Measurements from ENCODE around the gene DHCR7. TPM values are rescaled to one million over a fixed set of nuclear protein-coding genes. Genes with fewer than 3 reads are reported as not detected.

The DHCR7 gene
- polyA plus RNA-seq, 1 donor = 29.4 TPM

DNA sequence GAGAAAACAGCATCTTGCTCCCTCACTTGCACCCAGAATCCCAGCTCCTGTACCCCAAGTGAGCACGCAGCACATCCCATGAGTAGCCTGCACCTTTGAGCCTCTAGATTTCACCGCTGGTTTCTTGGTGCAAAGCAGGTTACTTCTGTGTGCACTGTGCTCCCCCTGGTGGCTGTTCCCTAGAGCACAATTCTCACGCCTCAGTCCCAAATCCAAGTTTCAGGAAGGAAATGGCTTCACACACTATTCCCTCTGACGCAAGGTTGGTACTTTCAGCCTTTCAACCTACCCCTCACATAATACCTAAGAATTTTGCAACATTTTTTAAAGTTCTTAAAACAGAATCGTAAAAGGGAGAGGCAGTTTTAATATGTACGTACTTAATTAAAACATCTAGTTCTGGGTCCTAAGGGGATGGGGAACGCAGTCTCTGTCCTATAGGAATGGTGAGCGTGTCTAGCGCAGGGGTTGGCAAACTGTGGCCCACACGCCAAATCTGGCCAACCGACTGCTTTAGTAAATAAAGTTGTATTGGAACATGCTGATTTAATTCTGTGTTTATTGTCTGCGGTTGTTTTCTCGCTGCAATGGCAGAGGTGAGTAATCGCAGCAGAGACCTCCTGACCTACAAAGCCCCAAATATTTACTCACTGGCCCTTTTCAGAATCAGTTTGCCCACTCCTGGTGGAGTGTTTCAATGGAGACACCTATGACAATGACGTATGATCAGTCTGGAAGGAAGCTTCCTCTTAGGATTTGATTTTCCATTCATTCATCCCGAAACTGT, 27.5 kb downstream of the DHCR7 start:
- H3K4me3 ChIP-seq (ENCODE audit: low read length) = no peak overlapping the region
- 82% methylated on average over 5 of the region's 16 CpGs for WGBS (ENCODE audit: insufficient coverage, low lambda C conversion rate)
- H3K27me3 ChIP-seq (ENCODE audit: control insufficient read depth, insufficient read depth, low read length) = no peaks in the 10 kb centered on the region
- no peaks in the 10 kb centered on the region for H3K36me3 ChIP-seq (ENCODE audit: control insufficient read depth, insufficient read depth, low read length)
- no peak overlapping the region for H3K27ac ChIP-seq (ENCODE audit: low read length)
- peak; percentile 19 to 31 for DNase-seq
- no peaks in the 10 kb centered on the region for H3K4me1 ChIP-seq (ENCODE audit: control insufficient read depth, insufficient read depth, low read length)
- no peaks in the 10 kb centered on the region for H3K9me3 ChIP-seq (ENCODE audit: control insufficient read depth, low read depth, low read length)

DNA sequence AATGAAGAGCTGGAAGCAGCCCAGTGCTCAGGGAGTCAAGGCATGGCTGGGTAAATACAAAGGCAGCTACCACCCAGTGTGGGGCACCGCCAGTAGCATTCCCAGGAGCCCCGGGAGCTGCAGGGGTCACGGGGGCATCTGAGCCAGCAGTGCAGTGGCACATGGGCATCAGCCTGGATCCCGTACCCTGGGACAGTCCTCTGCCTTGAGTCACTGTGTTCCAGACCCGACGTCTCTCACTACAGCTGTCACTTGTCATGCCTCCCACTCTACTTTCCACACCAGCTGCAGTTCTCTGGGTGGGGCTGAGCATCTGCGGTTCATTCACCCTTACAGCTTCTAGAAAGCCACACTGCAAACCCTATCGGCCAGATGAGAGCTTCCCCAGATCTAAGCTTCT, 29.6 kb downstream of the DHCR7 start:
- no CpG with 5 or more reads among the region's 8 CpGs for WGBS (ENCODE audit: insufficient coverage, low lambda C conversion rate)
- no peaks in the 10 kb centered on the region for H3K4me1 ChIP-seq (ENCODE audit: control insufficient read depth, insufficient read depth, low read length)
- no peaks in the 10 kb centered on the region for H3K9me3 ChIP-seq (ENCODE audit: control insufficient read depth, low read depth, low read length)
- no peaks in the 10 kb centered on the region for H3K27me3 ChIP-seq (ENCODE audit: control insufficient read depth, insufficient read depth, low read length)
- H3K27ac ChIP-seq (ENCODE audit: low read length) = no peak overlapping the region
- no peak for DNase-seq
- no peaks in the 10 kb centered on the region for H3K36me3 ChIP-seq (ENCODE audit: control insufficient read depth, insufficient read depth, low read length)
- H3K4me3 ChIP-seq (ENCODE audit: low read length) = no peak overlapping the region

DNA sequence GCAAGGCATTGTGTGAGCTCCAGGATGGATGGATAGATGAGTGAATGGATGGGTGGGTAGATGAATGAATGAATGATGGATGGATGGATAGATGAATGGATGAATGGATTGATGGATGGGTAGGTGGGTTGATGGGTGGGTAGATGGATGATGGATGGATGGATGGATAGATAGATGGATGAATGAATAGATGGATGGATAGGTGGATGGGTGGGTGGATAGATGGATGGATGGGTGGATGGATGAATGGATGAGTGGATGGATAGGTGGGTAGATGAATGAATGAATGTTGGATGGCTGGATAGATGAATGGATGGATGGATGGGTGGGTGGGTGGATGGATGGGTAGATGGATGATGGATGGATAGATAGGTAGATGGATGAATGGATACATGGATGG, 33.5 kb downstream of the DHCR7 start:
- DNase-seq = no peak
- Histone ChIP-seq H3K36me3 (ENCODE audit: control insufficient read depth, insufficient read depth, low read length) (no peaks in the 10 kb centered on the region), H3K4me1 (ENCODE audit: control insufficient read depth, insufficient read depth, low read length) (no peaks in the 10 kb centered on the region), H3K9me3 (ENCODE audit: control insufficient read depth, low read depth, low read length) (no peaks in the 10 kb centered on the region), H3K27ac (ENCODE audit: low read length) (no peak overlapping the region), H3K4me3 (ENCODE audit: low read length) (no peak overlapping the region), H3K27me3 (ENCODE audit: control insufficient read depth, insufficient read depth, low read length) (no peaks in the 10 kb centered on the region)

DNA sequence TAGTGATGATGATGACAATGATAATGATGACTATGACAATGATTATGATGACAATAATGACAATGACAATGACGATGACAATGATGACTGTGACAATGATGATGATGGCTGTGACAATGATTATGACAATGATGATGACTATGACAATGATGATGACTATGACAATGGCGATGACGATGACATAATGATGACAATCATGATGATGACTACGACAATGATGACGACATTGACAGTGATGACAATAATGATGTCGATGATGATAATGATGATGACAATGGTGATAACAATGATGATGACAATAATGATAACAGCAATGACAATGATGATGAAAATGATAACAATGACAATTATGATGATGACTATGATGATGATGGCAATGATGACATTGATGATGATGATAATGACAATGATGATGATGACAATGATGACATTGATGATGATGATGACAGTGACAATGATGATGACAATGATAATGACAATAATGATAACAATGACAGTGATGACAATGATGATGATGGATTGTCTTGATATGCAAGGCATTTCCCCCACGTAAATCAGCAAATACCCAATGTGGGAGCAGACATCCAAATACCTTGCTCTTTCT, 37.7 kb downstream of the DHCR7 start:
- no peaks in the 10 kb centered on the region for H3K27me3 ChIP-seq (ENCODE audit: control insufficient read depth, insufficient read depth, low read length)
- no peaks in the 10 kb centered on the region for H3K9me3 ChIP-seq (ENCODE audit: control insufficient read depth, low read depth, low read length)
- H3K36me3 ChIP-seq (ENCODE audit: control insufficient read depth, insufficient read depth, low read length) = no peaks in the 10 kb centered on the region
- no peak overlapping the region for H3K27ac ChIP-seq (ENCODE audit: low read length)
- WGBS (ENCODE audit: insufficient coverage, low lambda C conversion rate) = 74% methylated on average over 5 of the region's 7 CpGs
- no peak for DNase-seq
- H3K4me1 ChIP-seq (ENCODE audit: control insufficient read depth, insufficient read depth, low read length) = no peaks in the 10 kb centered on the region
- H3K4me3 ChIP-seq (ENCODE audit: low read length) = no peak overlapping the region

DNA sequence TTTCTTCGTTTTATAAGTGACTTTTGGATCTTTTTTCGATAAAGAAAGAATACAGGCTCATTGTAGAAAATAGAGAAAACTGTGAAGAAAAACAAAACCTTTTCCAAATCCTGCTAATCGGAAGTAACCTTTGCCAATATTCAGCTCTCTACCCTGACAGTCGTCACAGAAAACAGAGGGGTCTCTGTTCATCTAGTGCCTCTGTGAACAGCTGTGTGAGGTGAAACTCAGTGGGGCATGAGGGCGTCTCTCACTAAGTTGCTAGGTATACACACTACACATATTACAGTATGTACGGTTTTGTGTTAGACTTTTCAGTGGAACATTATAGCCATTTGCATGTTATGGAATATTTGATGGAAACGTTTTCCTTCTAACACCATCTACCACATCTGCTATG, 39.4 kb downstream of the DHCR7 start:
- 85% methylated on average over 2 of the region's 7 CpGs for WGBS (ENCODE audit: insufficient coverage, low lambda C conversion rate)
- no peak overlapping the region for H3K27ac ChIP-seq (ENCODE audit: low read length)
- H3K4me1 ChIP-seq (ENCODE audit: control insufficient read depth, insufficient read depth, low read length) = no peaks in the 10 kb centered on the region
- no peaks in the 10 kb centered on the region for H3K36me3 ChIP-seq (ENCODE audit: control insufficient read depth, insufficient read depth, low read length)
- no peak for DNase-seq
- no peaks in the 10 kb centered on the region for H3K9me3 ChIP-seq (ENCODE audit: control insufficient read depth, low read depth, low read length)
- no peaks in the 10 kb centered on the region for H3K27me3 ChIP-seq (ENCODE audit: control insufficient read depth, insufficient read depth, low read length)
- H3K4me3 ChIP-seq (ENCODE audit: low read length) = no peak overlapping the region

DNA sequence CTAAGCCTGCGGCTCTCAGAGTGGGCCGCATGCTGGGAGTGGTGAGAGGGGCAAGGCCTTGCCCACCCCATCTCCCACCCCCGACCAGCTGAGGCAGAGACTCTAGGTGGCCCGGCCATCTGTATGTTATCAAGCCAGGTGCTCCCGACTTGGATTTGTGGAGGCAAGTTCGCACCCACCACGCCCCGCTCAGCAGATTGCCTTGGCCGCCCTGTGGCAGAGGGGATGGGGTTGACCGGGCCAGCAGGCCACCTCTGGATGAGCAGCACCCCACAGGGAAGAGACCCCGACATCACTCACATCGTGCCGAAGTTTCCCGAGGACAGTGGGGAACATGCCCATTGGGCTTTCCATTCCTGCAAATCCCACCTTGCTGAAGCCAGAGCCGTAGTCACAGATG, 40.8 kb downstream of the DHCR7 start:
- Histone ChIP-seq H3K9me3 (ENCODE audit: control insufficient read depth, low read depth, low read length) (no peaks in the 10 kb centered on the region), H3K27ac (ENCODE audit: low read length) (no peak overlapping the region), H3K4me3 (ENCODE audit: low read length) (no peak overlapping the region), H3K4me1 (ENCODE audit: control insufficient read depth, insufficient read depth, low read length) (no peaks in the 10 kb centered on the region), H3K27me3 (ENCODE audit: control insufficient read depth, insufficient read depth, low read length) (no peaks in the 10 kb centered on the region), H3K36me3 (ENCODE audit: control insufficient read depth, insufficient read depth, low read length) (no peaks in the 10 kb centered on the region)
- WGBS (ENCODE audit: insufficient coverage, low lambda C conversion rate) = no CpG with 5 or more reads among the region's 15 CpGs
- DNase-seq = no peak

DNA sequence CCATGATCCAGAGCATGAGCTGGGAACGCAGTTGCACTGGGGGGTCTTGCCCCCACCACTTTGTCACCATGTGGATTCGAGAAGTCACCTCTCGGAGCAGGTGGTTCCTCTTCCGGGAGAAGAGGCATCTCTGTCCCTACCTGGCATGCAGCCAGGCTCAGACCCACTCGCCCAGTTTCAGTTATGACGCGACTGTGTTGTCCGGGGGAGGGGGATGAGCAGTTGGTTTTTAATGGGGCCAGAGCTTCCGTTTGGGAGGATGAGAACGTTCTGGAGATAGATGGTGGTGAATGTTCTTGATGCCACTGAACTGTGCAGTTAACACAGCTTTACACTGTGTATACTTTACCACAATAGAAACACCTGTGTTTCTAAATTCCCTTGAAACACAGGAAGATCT, 41.5 kb downstream of the DHCR7 start:
- Histone ChIP-seq H3K4me1 (ENCODE audit: control insufficient read depth, insufficient read depth, low read length) (no peaks in the 10 kb centered on the region), H3K27me3 (ENCODE audit: control insufficient read depth, insufficient read depth, low read length) (no peaks in the 10 kb centered on the region), H3K27ac (ENCODE audit: low read length) (no peak overlapping the region), H3K9me3 (ENCODE audit: control insufficient read depth, low read depth, low read length) (no peaks in the 10 kb centered on the region), H3K4me3 (ENCODE audit: low read length) (no peak overlapping the region), H3K36me3 (ENCODE audit: control insufficient read depth, insufficient read depth, low read length) (no peaks in the 10 kb centered on the region)
- no peak for DNase-seq
- WGBS (ENCODE audit: insufficient coverage, low lambda C conversion rate) = no CpG with 5 or more reads among the region's 10 CpGs

DNA sequence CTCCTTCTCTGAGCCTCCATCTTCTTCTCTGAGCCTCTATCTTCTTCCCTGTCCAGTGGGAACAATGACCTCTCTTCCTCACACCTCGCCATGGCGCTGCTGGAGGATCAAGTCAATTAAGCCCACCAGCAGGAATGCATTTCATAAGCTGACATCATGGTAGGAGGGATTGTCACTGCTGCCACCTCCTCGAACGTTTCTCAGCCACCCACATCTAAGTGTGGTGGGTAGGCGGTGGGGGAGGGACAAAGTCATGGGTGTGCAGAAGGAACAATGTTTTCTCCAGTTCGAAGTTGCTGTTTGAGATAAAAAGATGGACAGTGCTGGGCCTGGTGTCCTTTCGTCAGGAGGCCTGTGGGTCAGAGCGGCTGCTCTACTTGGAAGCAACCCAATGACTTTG, 44.0 kb downstream of the DHCR7 start:
- no CpG with 5 or more reads among the region's 8 CpGs for WGBS (ENCODE audit: insufficient coverage, low lambda C conversion rate)
- H3K27ac ChIP-seq (ENCODE audit: low read length) = no peak overlapping the region

DNA sequence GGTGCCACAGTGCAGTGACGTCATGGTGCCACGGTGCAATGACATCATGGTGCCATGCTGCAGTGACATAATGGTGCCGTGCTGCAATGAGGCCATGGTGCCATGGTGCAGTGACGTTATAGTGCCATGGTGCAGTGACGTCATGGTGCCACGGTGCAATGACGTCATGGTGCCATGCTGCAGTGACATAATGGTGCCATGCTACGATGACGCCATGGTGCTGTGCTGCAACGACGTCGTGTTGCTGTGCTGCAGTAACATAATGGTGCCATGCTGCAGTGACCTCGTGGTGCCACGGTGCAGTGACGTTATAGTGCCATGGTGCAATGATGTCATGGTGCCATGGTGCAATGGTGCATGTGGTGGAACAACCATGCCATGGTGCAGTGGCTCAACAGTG, 45.3 kb downstream of the DHCR7 start:
- Histone ChIP-seq H3K4me3 (ENCODE audit: low read length) (no peak overlapping the region), H3K27me3 (ENCODE audit: control insufficient read depth, insufficient read depth, low read length) (no peaks in the 10 kb centered on the region), H3K4me1 (ENCODE audit: control insufficient read depth, insufficient read depth, low read length) (no peaks in the 10 kb centered on the region), H3K36me3 (ENCODE audit: control insufficient read depth, insufficient read depth, low read length) (no peaks in the 10 kb centered on the region), H3K9me3 (ENCODE audit: control insufficient read depth, low read depth, low read length) (no peaks in the 10 kb centered on the region), H3K27ac (ENCODE audit: low read length) (no peak overlapping the region)
- no peak for DNase-seq
- WGBS (ENCODE audit: insufficient coverage, low lambda C conversion rate) = no CpG with 5 or more reads among the region's 15 CpGs

More for the DNA sequence above, 44.0 kb downstream of the DHCR7 start:
- no peak for DNase-seq
- Histone ChIP-seq H3K36me3 (ENCODE audit: control insufficient read depth, insufficient read depth, low read length) (no peaks in the 10 kb centered on the region), H3K9me3 (ENCODE audit: control insufficient read depth, low read depth, low read length) (no peaks in the 10 kb centered on the region), H3K27me3 (ENCODE audit: control insufficient read depth, insufficient read depth, low read length) (no peaks in the 10 kb centered on the region), H3K4me3 (ENCODE audit: low read length) (no peak overlapping the region), H3K4me1 (ENCODE audit: control insufficient read depth, insufficient read depth, low read length) (no peaks in the 10 kb centered on the region)

DNA sequence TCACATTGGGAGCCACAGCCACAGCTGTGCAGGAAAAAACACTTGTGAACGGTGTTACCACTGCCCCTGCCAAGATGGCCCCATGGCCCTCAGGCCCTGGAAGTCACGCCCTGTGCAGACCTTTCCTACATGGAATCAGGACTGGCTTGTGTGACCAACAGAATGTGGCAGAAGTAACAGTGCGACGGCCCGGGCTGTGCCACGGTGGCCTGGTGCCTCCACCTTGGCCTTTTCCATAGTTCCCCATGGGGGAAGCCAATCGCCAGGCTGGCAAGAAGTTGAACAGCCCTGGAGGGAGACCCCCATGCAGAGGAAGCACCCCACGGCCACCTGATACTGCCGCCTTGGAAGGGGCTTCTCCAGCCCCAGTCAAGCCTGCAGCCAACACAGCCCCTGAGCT, 48.0 kb downstream of the DHCR7 start:
- Histone ChIP-seq H3K27me3 (ENCODE audit: control insufficient read depth, insufficient read depth, low read length) (peaks cover 2% of the 10 kb centered on the region), H3K27ac (ENCODE audit: low read length) (no peak overlapping the region), H3K4me1 (ENCODE audit: control insufficient read depth, insufficient read depth, low read length) (no peaks in the 10 kb centered on the region), H3K4me3 (ENCODE audit: low read length) (no peak overlapping the region), H3K36me3 (ENCODE audit: control insufficient read depth, insufficient read depth, low read length) (no peaks in the 10 kb centered on the region), H3K9me3 (ENCODE audit: control insufficient read depth, low read depth, low read length) (no peaks in the 10 kb centered on the region)
- no CpG with 5 or more reads among the region's 9 CpGs for WGBS (ENCODE audit: insufficient coverage, low lambda C conversion rate)
- no peak for DNase-seq

DNA sequence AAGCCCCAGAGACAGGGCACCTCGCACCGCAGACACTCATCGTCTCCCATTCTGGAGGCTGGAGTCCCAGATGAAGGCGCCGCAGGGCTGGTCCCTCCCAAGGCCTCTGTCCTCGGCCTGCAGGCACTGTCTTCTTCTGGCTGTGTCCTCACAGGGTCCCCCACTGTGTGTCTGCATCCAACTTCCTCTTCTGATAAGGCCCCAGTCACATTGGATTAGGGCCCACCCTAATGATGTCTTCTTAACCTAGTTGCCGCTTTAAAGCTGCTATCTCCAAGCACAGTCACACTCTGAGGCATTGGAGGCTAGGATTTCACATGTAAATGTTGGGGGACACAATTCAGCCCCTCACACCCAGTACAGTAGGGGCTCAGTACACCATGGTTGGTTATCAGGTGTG, 48.9 kb downstream of the DHCR7 start:
- H3K4me3 ChIP-seq (ENCODE audit: low read length) = no peak overlapping the region
- WGBS (ENCODE audit: insufficient coverage, low lambda C conversion rate) = no CpG with 5 or more reads among the region's 7 CpGs
- DNase-seq = no peak
- H3K27me3 ChIP-seq (ENCODE audit: control insufficient read depth, insufficient read depth, low read length) = peaks cover 4% of the 10 kb centered on the region
- no peaks in the 10 kb centered on the region for H3K4me1 ChIP-seq (ENCODE audit: control insufficient read depth, insufficient read depth, low read length)
- no peaks in the 10 kb centered on the region for H3K36me3 ChIP-seq (ENCODE audit: control insufficient read depth, insufficient read depth, low read length)
- no peaks in the 10 kb centered on the region for H3K9me3 ChIP-seq (ENCODE audit: control insufficient read depth, low read depth, low read length)
- H3K27ac ChIP-seq (ENCODE audit: low read length) = no peak overlapping the region

All from large intestine (tissue), 3 donors.